Measurements from ENCODE around the gene ATXN1.
"Not testable (repeated sequence)": the region's sequence is repeated elsewhere in the genome, so short reads cannot be mapped to it uniquely, and the experiment has no call there.

The ATXN1 gene

GRCh38 chr6:16718356-16718755 lies 42.9 kb downstream of the ATXN1 start:
- no peak for DNase-seq

GRCh38 chr6:16717275-16717942 lies 43.9 kb downstream of the ATXN1 start:
- DNase-seq: no peak

- DNase-seq: no peak
Measured at GRCh38 chr6:16716321-16716858, 44.9 kb downstream of the ATXN1 start.

GRCh38 chr6:16713597-16713996 lies 47.7 kb downstream of the ATXN1 start:
- DNase-seq: no peak

- no peak for DNase-seq
Measured at GRCh38 chr6:16712931-16713484, 48.3 kb downstream of the ATXN1 start.

- DNase-seq: no peak
Measured at GRCh38 chr6:16712255-16712930, 48.9 kb downstream of the ATXN1 start.

- peak; percentile 61 for DNase-seq
Measured at GRCh38 chr6:16711546-16712254, 49.6 kb downstream of the ATXN1 start.

GRCh38 chr6:16706911-16707783 lies 54.1 kb downstream of the ATXN1 start:
- DNase-seq: no peak

- not testable (repeated sequence) for DNase-seq
Measured at GRCh38 chr6:16706491-16706890, 54.8 kb downstream of the ATXN1 start.

GRCh38 chr6:16706029-16706428 lies 55.2 kb downstream of the ATXN1 start:
- no peak for DNase-seq

- DNase-seq: no peak
Measured at GRCh38 chr6:16705081-16705993, 55.9 kb downstream of the ATXN1 start.

- DNase-seq: no peak
Measured at GRCh38 chr6:16704401-16705045, 56.7 kb downstream of the ATXN1 start.

- not testable (repeated sequence) for DNase-seq
Measured at GRCh38 chr6:16702627-16703378, 58.5 kb downstream of the ATXN1 start.

GRCh38 chr6:16700916-16701234 lies 60.4 kb downstream of the ATXN1 start:
- DNase-seq: no peak

GRCh38 chr6:16700202-16700915 lies 60.9 kb downstream of the ATXN1 start:
- peak; percentile 34 for DNase-seq

GRCh38 chr6:16698997-16699868 lies 62.0 kb downstream of the ATXN1 start:
- no peak for DNase-seq

- DNase-seq: no peak
Measured at GRCh38 chr6:16698162-16698533, 63.1 kb downstream of the ATXN1 start.

- no peak for DNase-seq
Measured at GRCh38 chr6:16697437-16698161, 63.7 kb downstream of the ATXN1 start.
